Skeletal muscle cell (primary cell): ENCODE results near the gene CELF5.

Experiments
- DNase-seq: peaks from one replicate; pipeline ENCODE4 v3.0.0-alpha.2; 2010; ENCODE audit warnings: low read depth
- H3K4me3 ChIP-seq: 2 replicates; pipeline ENCODE4 v1.5.1; 2011; ENCODE audit warnings: low read depth, mild to moderate bottlenecking, control low read depth, low read length, moderate library complexity

The CELF5 gene

DNA sequence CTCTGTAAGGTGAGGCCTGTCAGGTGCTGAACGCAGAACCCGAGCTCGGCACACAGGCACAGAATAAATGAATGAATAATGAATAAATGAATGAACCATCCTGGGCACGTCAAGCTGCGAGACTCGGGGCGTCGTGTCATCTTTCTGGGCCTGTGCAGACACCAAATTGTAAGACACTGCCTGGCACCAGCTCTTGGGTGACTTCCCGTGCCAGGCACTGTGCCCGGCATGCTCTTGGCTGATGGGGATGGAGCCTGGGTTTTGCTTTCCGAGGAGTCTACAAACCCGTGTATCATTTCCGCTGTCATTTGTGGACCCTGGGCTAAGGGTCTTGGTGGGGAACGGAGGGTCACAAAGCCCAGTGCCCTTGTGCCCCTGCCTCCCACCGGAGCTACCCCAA is 43.9 kb downstream of the CELF5 start:
- no peak for DNase-seq
- H3K4me3 ChIP-seq = no peak overlapping the region

DNA sequence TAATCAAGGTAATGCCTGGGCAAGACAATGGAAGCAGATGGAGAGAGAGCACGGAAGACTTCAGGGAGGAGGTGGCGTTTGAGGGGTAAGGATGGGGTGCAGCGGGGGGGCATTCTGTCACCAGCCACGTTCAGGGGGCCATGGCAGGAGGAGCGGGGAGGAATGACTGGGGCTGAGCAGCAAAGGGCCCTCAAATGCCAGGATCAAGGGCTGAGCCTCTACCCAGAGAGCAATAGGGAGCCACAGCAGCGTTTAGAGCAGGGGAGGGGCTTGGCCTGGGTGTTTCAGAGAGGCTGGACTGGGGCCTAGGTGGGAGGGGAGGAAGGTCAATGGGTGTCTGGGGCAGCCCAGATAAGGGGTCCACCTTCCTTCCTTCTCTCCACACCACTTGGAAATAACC is 44.3 kb downstream of the CELF5 start:
- no peak overlapping the region for H3K4me3 ChIP-seq
- DNase-seq = no peak

DNA sequence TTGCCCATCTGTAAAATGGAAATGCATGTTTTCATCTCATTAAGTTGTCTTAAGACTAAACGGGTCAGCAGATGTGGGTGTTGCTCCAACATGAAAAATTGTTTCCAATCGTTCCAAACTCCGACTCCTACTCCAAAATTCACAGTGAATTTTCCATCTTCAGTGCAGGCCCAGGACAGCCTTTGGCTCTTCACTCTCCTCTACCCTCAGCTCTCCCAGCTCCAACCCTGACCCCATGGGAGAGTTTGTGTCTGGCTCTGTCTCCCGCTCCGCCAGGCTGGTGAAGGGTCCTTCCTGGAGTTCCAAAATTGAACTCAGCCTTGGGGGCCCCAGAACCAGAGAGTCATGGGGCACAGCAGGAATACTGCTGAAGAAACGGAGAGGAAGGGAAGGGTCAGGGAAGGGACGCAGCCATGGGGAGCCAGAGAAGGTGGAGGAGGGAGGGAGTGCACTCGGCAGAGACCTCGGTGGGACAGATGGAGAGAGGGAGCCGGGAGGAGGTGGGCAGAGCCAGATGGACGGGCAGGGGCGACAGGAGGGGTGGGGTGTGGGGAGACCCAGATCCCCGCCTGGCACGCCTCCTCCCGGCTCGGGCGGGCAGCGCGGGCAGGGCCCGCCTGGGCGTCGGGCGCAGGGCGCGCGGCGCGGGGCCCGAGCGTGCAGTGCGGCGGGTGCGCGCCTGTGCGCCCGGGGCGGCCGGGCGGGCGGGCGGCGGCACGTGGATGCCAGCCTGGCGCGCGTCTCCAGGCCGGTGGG is 45.6 kb downstream of the CELF5 start:
- no peak for DNase-seq
- H3K4me3 ChIP-seq = no peak overlapping the region

DNA sequence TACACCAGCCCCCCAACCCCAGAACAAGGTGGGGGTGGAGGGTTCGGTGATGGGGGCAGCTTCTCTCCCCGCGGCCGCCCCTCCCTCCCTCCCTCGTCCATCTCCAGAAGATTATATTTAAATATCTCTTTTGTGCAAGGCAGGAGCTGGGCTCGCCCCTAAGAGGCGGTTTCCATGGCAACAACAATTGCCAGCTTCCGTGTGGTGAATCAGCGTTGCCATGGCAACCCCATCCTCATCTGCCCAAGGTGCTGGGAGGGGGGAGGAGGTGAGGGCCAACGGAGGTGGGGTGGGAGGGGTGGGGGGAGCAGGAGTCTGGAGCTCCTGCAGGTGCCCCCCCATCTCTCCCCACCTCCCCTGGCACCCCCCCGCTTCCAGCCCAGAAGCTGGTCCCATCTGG is 46.4 kb downstream of the CELF5 start:
- H3K4me3 ChIP-seq = no peak overlapping the region
- DNase-seq = no peak

DNA sequence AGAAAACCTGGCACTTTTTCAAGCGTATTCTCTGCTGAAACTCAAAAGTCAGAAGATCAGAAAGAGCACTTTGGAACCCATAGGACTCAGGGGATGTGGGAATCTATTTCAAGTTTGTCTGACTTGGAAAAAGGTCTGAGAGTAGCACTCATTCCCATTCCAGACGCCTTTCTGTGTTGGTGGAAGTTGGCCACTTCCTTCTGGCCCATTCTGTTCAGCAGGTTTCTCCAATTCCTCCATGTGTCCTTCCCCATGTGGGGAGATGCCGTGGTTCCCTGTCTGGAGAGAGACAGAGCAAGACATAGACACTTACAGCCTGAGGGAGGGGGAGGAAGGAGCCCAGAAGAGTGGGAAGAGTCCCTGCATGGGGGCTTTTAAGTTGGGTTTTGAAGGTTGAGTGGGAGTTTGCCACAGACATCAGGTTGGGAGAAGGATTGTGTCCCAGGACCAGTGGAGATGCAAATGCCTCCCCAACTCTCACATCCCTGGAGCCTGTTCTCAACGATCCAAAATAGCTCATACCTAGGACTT is 48.0 kb downstream of the CELF5 start:
- no peak for DNase-seq
- no peak overlapping the region for H3K4me3 ChIP-seq

DNA sequence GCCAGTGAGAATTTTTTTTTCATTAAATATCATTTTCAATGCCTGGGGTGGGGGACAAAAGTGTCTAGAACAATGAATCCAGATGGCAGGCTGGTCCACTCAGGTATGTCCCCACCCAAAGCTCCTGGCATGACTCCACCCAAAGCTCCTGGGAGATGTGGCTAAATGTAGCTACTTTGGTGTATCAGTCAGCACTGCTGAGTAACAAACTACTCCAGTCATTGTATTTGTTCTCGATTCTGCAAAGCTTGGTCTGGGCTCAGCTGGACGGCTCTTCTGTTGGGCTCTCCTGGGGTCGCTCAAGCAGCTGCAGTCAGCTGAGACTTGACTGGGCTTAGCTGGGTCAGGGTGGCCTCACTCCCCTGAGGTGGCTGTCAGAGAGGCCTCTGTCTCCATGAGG is 48.5 kb downstream of the CELF5 start:
- DNase-seq = no peak
- no peak overlapping the region for H3K4me3 ChIP-seq

DNA sequence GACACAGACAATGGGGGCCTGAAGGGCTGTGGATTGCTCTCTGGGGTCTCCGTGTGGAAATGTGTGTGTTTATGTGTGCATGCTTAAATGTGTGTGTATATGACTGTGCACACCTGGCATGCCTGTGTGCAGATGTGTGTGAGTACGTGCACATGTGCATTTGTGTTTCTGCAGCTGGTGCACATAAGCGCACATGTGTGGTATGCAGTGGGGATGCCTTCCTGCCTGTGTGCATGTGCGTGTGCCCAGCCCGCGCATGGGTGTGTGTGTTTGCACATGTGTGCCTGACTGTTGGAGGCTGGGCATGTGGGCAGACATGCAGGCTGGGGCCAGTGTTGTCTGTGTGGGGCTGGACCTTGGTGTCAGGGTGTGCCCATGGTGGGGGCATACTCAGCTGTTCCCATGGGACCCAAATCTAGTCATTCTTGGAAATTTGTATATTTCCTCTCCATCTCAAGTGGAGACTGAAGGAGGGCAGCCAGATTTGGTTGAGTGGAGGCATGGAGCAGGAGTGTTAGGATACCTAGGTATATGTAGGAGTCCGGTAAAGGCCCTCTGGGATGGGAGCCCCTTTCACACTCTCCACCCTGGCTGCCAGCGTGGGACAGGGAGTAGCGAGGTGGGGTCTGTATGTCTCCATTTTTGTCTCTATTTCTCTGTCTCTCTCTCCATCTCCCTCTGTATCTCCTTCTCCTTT is 49.9 kb downstream of the CELF5 start:
- DNase-seq = no peak
- no peak overlapping the region for H3K4me3 ChIP-seq

DNA sequence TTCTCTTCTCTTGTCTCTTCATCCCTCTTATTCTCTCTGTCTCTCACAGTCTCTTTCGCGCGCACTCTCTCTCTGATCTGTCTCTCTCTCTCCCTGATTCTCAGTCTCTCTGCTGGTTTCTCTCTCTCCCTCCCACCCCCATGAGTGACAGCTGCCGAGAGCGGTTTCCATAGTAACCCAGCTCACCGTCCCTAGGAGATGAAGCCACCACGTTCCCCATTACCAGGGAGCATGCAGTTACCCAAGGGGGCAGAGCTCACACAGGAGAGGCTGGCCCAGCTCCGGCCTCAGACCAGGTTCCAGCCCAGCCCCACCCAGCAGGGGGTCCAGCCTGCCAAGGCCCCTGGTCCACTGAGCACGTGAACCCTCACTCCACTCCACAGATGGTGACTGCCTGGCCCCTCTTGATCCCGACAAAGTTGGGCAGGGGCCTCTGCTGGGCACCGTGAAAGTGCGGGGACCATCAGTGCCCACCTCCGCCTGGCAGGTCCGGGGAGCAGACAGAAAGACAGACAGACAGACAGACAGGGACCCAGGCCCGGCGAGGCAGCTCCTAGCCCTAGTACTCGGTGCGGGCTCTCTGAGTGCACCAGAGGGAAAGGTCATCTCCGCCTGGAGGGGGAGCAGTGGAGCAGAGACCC is 50.6 kb downstream of the CELF5 start:
- H3K4me3 ChIP-seq = peak overlapping the region; percentile 44
- no peak for DNase-seq

DNA sequence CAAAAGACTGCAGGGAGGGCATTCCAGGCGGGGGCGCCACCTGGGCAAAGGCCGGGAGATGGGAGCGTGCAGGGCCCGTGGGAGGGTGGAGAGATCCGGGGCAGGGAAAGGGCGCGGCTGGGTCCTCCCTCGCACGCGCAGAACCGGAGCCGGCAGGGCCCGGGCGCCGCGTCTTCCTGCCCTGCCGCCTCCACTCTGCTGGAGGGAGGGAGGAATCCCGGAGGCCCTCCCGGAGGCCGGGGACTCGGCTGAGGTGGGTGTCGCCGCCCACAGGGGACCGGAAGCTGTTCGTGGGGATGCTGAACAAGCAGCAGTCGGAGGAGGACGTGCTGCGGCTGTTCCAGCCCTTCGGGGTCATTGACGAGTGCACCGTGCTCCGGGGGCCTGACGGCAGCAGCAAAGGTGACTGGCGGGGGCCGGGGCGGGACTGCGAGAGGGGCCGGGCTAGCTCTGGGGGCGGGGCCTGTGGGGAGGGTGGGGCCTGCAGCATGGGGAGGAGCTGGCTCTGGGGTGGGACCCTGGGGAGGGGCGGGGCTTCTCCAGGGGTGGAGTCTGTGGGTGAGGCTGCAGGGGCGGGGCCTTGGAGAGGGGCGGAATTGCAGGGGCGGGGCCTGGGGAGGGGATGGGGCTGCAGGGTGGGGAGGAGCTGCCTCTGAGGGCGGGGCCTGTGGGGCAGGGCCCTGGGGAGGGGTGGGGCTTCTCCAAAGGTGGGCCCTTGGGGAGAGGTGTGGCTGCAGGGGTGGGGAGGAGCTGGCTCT is 51.3 kb downstream of the CELF5 start:
- peak overlapping the region; percentile 44 for H3K4me3 ChIP-seq
- DNase-seq = peak; percentile 22

DNA sequence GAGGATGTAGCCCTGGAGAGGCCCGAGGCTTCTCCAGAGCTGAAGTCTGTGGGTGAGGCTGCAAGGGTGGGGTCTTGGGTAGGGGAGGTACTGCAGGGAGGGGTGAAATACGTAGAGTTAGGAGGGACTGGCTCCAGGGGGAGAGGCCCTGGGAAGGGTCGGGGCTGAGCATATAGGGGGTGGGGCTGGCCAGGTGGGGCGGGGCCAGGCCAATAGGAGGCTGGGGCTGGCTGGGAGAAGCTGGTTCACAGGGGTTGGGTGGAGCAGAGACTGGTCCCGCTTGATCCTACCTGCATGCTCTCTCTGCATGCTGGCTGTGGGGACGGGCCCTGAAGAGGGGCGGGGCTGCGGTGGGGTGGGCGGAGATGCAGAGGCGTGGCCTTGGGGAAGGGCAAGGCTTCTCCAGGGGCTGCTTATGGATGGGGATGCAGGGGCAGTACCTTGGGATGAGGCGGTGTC is 51.9 kb downstream of the CELF5 start:
- no peak overlapping the region for H3K4me3 ChIP-seq
- DNase-seq = no peak

DNA sequence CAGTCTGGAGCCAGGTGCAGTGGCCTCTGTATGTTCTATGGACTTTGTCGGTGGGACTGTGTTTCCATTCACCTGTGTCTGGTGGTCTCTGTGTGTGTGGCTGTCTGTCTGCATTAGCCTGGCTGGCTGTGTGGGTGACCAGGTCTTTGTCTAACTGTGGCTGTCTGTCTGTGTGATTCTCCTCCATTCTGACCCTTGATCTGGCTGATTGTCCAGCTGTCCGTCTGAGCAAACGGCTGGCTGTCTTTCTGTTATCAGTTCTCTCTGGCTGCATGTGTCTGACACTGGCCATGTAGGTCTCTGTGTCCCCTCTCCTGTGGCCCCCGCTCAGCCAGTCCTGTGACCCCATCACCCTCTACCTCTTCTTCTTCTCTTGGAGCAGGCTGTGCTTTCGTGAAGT is 53.2 kb downstream of the CELF5 start:
- no peak for DNase-seq

DNA sequence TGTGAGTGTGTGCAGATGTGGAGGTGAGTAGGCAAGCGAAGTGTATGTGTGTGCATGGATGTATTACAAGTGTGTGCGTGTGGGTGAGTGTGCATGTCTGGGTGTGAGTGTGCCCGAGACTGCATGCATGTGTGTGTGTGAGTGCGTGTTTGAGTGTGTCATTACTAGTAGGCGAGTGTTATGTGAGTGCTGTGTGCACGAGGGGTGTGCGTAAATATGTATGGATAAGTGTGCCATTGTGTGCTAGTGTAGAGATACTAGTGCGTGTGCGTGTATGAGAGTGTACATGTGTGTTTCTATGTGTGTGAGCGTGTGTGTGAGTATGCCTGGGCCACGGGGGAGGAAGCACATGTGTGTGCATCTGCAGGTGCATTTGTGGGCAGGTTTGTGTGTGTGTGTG is 53.8 kb downstream of the CELF5 start:
- DNase-seq = no peak
- H3K4me3 ChIP-seq = no peak overlapping the region

More for the DNA sequence above, 53.2 kb downstream of the CELF5 start:
- no peak overlapping the region for H3K4me3 ChIP-seq

DNA sequence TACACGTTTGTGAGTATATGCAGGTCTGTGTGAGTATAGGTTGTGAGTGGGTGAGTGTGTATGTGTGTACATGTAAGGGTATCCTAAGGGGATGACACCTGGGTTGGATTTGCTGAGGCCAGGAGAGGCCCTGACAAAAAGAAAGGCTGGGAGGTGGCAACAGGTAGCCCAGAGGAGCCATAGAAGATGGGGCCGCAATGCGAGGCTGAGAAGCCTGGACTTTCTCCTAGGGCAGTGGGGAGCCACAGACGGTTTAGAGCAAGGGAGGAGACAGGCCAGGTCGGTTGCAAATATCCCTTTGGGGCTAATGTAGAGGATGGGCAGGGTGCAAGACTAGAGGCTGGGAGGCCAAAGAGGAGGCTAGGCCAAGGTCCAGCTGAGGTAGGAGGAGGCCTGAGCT is 54.3 kb downstream of the CELF5 start:
- no peak for DNase-seq
- H3K4me3 ChIP-seq = no peak overlapping the region

DNA sequence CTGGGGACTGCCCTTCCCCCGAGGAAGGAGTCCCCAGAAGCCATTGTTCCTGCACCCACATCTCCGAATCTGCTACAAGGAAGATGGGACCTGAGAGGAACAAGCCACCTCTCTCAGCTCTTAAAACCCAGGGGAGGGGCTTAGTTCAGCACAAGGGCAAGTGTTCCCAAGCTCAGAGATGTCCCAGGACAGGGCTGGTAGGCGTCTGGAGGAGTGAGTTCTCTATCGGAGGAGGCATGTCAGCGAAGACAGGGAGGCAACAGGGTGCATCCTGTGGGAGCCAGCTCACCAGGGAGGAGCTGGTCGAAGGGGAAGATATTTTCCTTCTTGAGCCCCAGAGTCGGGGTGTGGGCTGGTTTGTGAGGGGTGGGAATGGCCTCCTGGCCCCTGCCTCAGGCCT is 54.8 kb downstream of the CELF5 start:
- H3K4me3 ChIP-seq = no peak overlapping the region
- DNase-seq = no peak

DNA sequence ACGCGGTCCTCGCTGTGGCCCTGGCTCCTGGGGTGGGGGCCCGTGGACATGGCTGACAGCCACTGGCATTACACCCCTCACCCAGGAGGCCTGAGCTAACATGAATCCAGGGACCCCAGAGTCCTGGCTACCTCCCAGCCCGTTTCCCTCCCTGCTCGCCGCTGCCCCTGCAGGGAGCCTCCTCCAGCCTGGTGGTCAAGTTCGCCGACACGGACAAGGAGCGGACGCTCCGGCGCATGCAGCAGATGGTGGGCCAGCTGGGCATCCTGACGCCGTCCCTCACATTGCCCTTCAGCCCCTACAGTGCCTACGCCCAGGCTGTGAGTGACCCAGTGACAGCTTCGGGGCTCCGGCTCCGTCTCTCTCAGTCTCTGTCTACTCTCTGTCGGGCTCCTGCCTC is 56.6 kb downstream of the CELF5 start:
- no peak for DNase-seq
- no peak overlapping the region for H3K4me3 ChIP-seq

DNA sequence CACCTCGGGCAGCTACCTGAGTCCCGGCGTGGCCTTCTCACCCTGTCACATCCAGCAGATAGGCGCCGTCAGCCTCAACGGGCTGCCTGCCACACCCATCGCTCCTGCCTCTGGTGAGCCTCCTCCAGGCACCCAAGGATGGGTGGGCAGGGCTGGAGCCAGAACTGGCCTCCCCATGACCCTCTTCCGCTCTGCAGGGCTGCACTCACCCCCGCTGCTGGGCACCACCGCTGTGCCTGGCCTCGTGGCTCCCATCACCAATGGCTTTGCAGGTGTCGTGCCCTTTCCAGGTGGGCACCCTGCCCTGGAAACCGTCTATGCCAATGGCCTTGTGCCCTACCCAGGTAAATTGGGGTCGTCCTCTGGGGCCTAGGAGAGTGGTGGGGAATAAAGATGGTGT is 57.7 kb downstream of the CELF5 start:
- H3K4me3 ChIP-seq = no peak overlapping the region
- no peak for DNase-seq

DNA sequence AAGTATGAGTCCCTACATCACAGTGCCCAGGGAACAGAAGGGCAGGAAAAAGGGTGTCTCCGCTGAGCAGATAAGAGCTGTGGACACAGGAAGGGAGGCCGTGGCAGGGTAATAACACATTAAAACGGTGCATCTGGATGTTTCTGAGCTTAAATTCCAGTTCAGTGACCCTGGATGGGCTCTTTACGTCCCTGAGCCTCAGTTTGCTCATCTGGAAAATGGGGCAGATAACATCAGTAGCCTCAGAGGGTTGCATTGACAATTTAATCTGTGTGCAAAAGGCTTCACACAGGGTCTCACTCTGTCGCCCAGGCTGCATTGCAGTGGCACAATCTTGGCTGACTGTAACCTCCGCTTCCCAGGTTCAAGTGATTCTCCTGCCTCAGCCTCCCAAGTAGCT is 58.1 kb downstream of the CELF5 start:
- no peak overlapping the region for H3K4me3 ChIP-seq

DNA sequence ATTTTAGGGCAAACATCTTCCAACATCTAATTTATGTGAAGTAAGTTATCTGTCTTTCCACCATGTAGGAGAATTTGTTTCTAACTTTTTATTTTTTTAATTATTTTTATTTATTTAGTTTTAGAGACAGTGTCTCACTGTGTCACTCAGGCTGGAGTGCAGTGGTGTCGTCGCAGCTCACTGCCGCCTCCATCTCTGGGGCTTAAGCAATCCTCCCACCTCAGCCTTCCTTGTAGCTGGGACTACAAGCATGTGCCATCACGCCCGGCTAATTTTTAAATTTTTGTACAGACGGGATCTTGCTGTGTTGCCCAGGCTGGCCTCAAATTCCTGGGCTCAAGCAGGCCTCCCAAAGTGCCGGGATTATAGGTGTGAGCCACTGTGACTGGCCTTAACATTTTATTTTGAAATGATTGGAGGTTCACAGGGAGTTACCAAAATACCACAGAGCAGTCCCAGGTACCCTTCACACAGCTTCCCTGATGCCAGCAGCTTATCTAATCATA is 58.8 kb downstream of the CELF5 start:
- DNase-seq = no peak
- H3K4me3 ChIP-seq = no peak overlapping the region

More for the DNA sequence above, 58.1 kb downstream of the CELF5 start:
- DNase-seq = no peak

DNA sequence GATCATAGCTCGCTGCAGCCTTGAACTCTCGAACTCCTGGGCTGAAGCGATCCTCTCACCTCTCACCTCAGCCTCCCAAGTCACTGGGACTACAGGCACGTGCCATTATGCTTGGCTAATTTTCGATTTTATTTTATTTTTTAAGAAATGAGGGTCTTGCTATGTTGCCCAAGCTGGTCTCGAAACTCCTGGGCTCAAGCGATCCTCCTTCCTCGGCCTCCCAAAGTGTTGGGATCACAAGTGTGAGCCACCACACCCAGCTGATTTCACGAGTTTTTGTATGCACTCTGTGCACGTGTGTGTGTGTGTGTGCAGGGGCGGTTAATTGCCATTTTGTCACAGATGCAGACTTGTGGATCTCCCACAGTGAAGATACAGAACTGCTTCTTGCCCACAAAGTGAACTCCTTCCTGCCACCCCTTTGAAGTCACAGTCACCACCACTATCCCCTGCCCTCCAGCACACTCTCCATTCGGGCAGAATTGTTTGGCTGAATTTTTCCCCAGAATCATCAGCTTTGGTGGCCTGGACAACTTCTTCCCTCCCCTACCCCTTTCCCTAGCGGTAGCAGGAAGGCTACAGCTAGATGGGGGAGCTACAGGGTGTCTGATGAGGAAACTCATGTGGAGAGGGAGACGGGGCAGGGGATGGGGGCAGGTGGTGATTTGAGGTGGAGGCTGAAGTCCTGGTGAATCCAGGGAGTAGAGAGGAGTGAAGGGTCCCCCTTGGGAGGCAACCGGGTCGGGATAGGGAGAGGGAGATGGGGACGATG is 59.6 kb downstream of the CELF5 start:
- DNase-seq = no peak
- H3K4me3 ChIP-seq = no peak overlapping the region
